ENCODE data around the gene CD160. TPM values are rescaled to one million over a fixed set of nuclear protein-coding genes. Genes with fewer than 3 reads are reported as not detected.

CD160 gene
- total and polyA plus RNA-seq, 2 experiments from 2014 or later = 0.33 TPM; not detected in 1

- Histone ChIP-seq H3K4me2 (ENCODE audit: unreplicated experiment) (no peak overlapping the region), H3F3A (ENCODE audit: insufficient read depth) (peaks cover 7% of the 10 kb centered on the region; the same call in 1 of the 2 replicates), H3K36me3 (ENCODE audit: low read depth) (peaks cover 26% of the 10 kb centered on the region), H3K27ac (no peak overlapping the region), H2AFZ (no peak overlapping the region), H3K79me2 (ENCODE audit: insufficient read depth) (peaks cover 48% of the 10 kb centered on the region), H4K20me1 (ENCODE audit: insufficient read depth) (no peaks in the 10 kb centered on the region), H3K4me3 (no peak overlapping the region), H3K27me3 (replicated peaks; ENCODE audit: insufficient read depth) (no peaks in the 10 kb centered on the region), H3K9me3 (ENCODE audit: low read depth) (no peaks in the 10 kb centered on the region), H3K9me2 (ENCODE audit: insufficient read depth) (no peaks in the 10 kb centered on the region), H3K9ac (no peak overlapping the region), H3K4me1 (ENCODE audit: insufficient read depth) (no peaks in the 10 kb centered on the region)
- TF ChIP-seq EZH2 (IDR thresholded peaks at IDR 0.05; ENCODE audit: insufficient read depth, poor library complexity, severe bottlenecking) (no peak), EZH2phosphoT487 (IDR thresholded peaks at IDR 0.05; ENCODE audit: insufficient read depth, low read depth) (no peak)
- 100% methylated on average over 1 of the region's 1 CpG for WGBS, 2 experiments (ENCODE audit: low coverage in 1 of 2, low lambda C conversion rate in 2 of 2, missing lambda C conversion rate in 2 of 2)
- in situ Hi-C loops (cut with MboI) = no loop called here
- DNase-seq = no peak
These were observed 51.8 kb downstream of the CD160 start for GRCh38 chr1:145771056-145771455.

GRCh38 chr1:145773423-145773822, 54.1 kb downstream of the CD160 start:
- Histone ChIP-seq H3K4me2 (ENCODE audit: unreplicated experiment) (no peak overlapping the region), H3K4me1 (ENCODE audit: insufficient read depth) (peaks cover 13% of the 10 kb centered on the region), H3K79me2 (ENCODE audit: insufficient read depth) (peaks cover 62% of the 10 kb centered on the region), H3K36me3 (ENCODE audit: low read depth) (peaks cover 26% of the 10 kb centered on the region), H4K20me1 (ENCODE audit: insufficient read depth) (no peaks in the 10 kb centered on the region), H3K9me3 (ENCODE audit: low read depth) (no peaks in the 10 kb centered on the region), H3K27me3 (replicated peaks; ENCODE audit: insufficient read depth) (no peaks in the 10 kb centered on the region), H3K9me2 (ENCODE audit: insufficient read depth) (no peaks in the 10 kb centered on the region), H3K9ac (no peak overlapping the region), H3K27ac (no peak overlapping the region), H3F3A (ENCODE audit: insufficient read depth) (peaks cover 16% of the 10 kb centered on the region; the same call in 1 of the 2 replicates), H3K4me3 (no peak overlapping the region), H2AFZ (no peak overlapping the region)
- in situ Hi-C loops (cut with MboI) = no loop called here
- WGBS, 2 experiments (ENCODE audit: low coverage in 1 of 2, low lambda C conversion rate in 2 of 2, missing lambda C conversion rate in 2 of 2) = 89 to 100% methylated on average over 1 of the region's 1 CpG
- no peak for DNase-seq
- TF ChIP-seq EZH2phosphoT487 (IDR thresholded peaks at IDR 0.05; ENCODE audit: insufficient read depth, low read depth) = no peak

- Histone ChIP-seq H3K4me1 (ENCODE audit: insufficient read depth) (peaks cover 20% of the 10 kb centered on the region), H2AFZ (no peak overlapping the region), H3F3A (ENCODE audit: insufficient read depth) (peaks cover 18% of the 10 kb centered on the region), H3K4me3 (no peak overlapping the region), H3K79me2 (ENCODE audit: insufficient read depth) (peaks cover 66% of the 10 kb centered on the region), H3K4me2 (ENCODE audit: unreplicated experiment) (no peak overlapping the region), H3K9me2 (ENCODE audit: insufficient read depth) (no peaks in the 10 kb centered on the region), H3K27me3 (replicated peaks; ENCODE audit: insufficient read depth) (no peaks in the 10 kb centered on the region), H3K27ac (peak overlapping the region; percentile 52), H3K36me3 (ENCODE audit: low read depth) (0 out of 2 replicates have a peak, but pooled peaks cover 3% of the 10 kb centered on the region), H4K20me1 (ENCODE audit: insufficient read depth) (no peaks in the 10 kb centered on the region), H3K9me3 (ENCODE audit: low read depth) (no peaks in the 10 kb centered on the region), H3K9ac (peak overlapping the region; percentile 31)
- 47 to 50% methylated on average over 1 of the region's 1 CpG for WGBS, 2 experiments (ENCODE audit: low coverage in 1 of 2, low lambda C conversion rate in 2 of 2, missing lambda C conversion rate in 2 of 2)
- peak; percentile 36 for DNase-seq
- in situ Hi-C loops (cut with MboI) = no loop called here
- no peak for TF ChIP-seq EZH2phosphoT487 (IDR thresholded peaks at IDR 0.05; ENCODE audit: insufficient read depth, low read depth)
- no peak for TF ChIP-seq EZH2 (IDR thresholded peaks at IDR 0.05; ENCODE audit: insufficient read depth, poor library complexity, severe bottlenecking)
These were observed 58.3 kb downstream of the CD160 start for GRCh38 chr1:145777357-145778145.

GRCh38 chr1:145778146-145778540, 58.8 kb downstream of the CD160 start:
- H2AFZ ChIP-seq = no peak overlapping the region
- H4K20me1 ChIP-seq (ENCODE audit: insufficient read depth) = no peaks in the 10 kb centered on the region
- H3K9me2 ChIP-seq (ENCODE audit: insufficient read depth) = no peaks in the 10 kb centered on the region
- H3K36me3 ChIP-seq (ENCODE audit: low read depth) = no peaks in the 10 kb centered on the region
- peak overlapping the region; percentile 52 for H3K27ac ChIP-seq
- peak; percentile 23 for DNase-seq
- H3K4me3 ChIP-seq = no peak overlapping the region
- no peaks in the 10 kb centered on the region for H3K9me3 ChIP-seq (ENCODE audit: low read depth)
- H3K27me3 ChIP-seq (replicated peaks; ENCODE audit: insufficient read depth) = no peaks in the 10 kb centered on the region
- peaks cover 25% of the 10 kb centered on the region for H3K4me1 ChIP-seq (ENCODE audit: insufficient read depth)
- in situ Hi-C loops (cut with MboI) = no loop called here
- WGBS, 2 experiments (ENCODE audit: low coverage in 1 of 2, low lambda C conversion rate in 2 of 2, missing lambda C conversion rate in 2 of 2) = 91 to 100% methylated on average over 1 of the region's 1 CpG
- H3K9ac ChIP-seq = peak overlapping the region; percentile 31
- no peak for TF ChIP-seq EZH2 (IDR thresholded peaks at IDR 0.05; ENCODE audit: insufficient read depth, poor library complexity, severe bottlenecking)
- no peak for TF ChIP-seq EZH2phosphoT487 (IDR thresholded peaks at IDR 0.05; ENCODE audit: insufficient read depth, low read depth)
- H3K79me2 ChIP-seq (ENCODE audit: insufficient read depth) = peaks cover 63% of the 10 kb centered on the region
- no peak overlapping the region for H3K4me2 ChIP-seq (ENCODE audit: unreplicated experiment)
- H3F3A ChIP-seq (ENCODE audit: insufficient read depth) = peaks cover 18% of the 10 kb centered on the region

All from GM23248 (cell line).